H1 (cell line): Measurements from ENCODE around the gene INO80C. TPM values are rescaled to one million over a fixed set of nuclear protein-coding genes. Genes with fewer than 3 reads are reported as not detected.

Experiments
- BRCA1 ChIP-seq: IDR thresholded peaks from 2 replicates; pipeline ENCODE4 v1.6.1; 2012; ENCODE audit warnings: low read depth, low read length, improper control_type of control experiment
- CEBPB ChIP-seq: IDR thresholded peaks from 2 replicates; pipeline ENCODE4 v1.6.1; 2012; ENCODE audit warnings: low read depth, low read length
- CREB1 ChIP-seq: IDR thresholded peaks from 2 replicates; pipeline ENCODE4 v1.6.1; 2012; ENCODE audit warnings: inconsistent platforms
- NANOG ChIP-seq: IDR thresholded peaks from 2 replicates; pipeline ENCODE4 v1.6.1; 2011; ENCODE audit warnings: low read length, low read depth, mild to moderate bottlenecking, inconsistent platforms; ENCODE audit not compliant: insufficient read depth, poor library complexity, severe bottlenecking
- POLR2A ChIP-seq, 2 experiments: IDR thresholded peaks; 1 replicate in 1 of 2; 2 replicates in 1 of 2; pipeline ENCODE4 v1.6.1; 2011; ENCODE audit warnings: low read depth in 2 of 2, low read length in 2 of 2, mild to moderate bottlenecking in 2 of 2; ENCODE audit errors: control extremely low read depth in 1 of 2
- RAD21 ChIP-seq, 2 experiments: IDR thresholded peaks in 1 of 2; conservative IDR thresholded peaks in 1 of 2; 2 replicates each; pipeline ENCODE4 v1.6.1; 2011; ENCODE audit warnings: low read depth in 2 of 2, low read length in 2 of 2, improper control_type of control experiment in 1 of 2, inconsistent platforms in 1 of 2, mild to moderate bottlenecking in 1 of 2, moderate library complexity in 1 of 2
- RNF2 ChIP-seq: fragments of 200-900, 300-1000 bp; sonication (generic); IDR thresholded peaks from 2 replicates; pipeline ENCODE4 v1.7.1; 2016; ENCODE audit warnings: borderline replicate concordance, low read depth, mild to moderate bottlenecking, antibody characterized with exemption, low read length; ENCODE audit not compliant: poor library complexity, severe bottlenecking; ENCODE audit errors: missing control alignments
- polyA plus RNA-seq, 7 experiments: library from polyadenylated mRNA; depleted of rRNA in 3 of 7; stranded (reverse) in 5 of 7; unstranded in 2 of 7; fragments of >200 nt in 5 of 7; fragments of 200-250 nt in 2 of 7; gene quantifications; 1 replicate in 5 of 7; 2 replicates in 1 of 7; 4 replicates in 1 of 7; pipeline versions ENCODE4 v1.2.1 to v1.2.3, GENCODE V29; 2011 to 2013; ENCODE audit warnings: missing spikeins in 2 of 7, mixed read lengths in 2 of 7
- total RNA-seq: library from RNA; stranded (reverse); fragmentation: NEBNext Ultra II Directional; extraction: Animal tissue kit (Norgen Biotek cat#: 25700); gene quantifications from 2 replicates; pipeline ENCODE4 v1.2.1, GENCODE V29; 2021
- TF ChIP-seq, protein P1 (sequence below): fragments of 300-600 bp; sonication (generic); IDR thresholded peaks from 2 replicates; pipeline ENCODE4 v1.7.1; 2012; ENCODE audit warnings: low read length, moderate library complexity, mild to moderate bottlenecking, inconsistent platforms; ENCODE audit not compliant: insufficient replicate concordance
- TF ChIP-seq, protein P2 (sequence below): IDR thresholded peaks from 2 replicates; pipeline ENCODE4 v1.6.1; 2012; ENCODE audit warnings: inconsistent platforms
- TF ChIP-seq, protein P3 (sequence below): IDR thresholded peaks from 2 replicates; pipeline ENCODE4 v1.6.1; 2012; ENCODE audit warnings: low read length, inconsistent platforms

INO80C gene
- total and polyA plus RNA-seq, 2 of the 8 experiments (the other 6 are each of a cell fraction or from before 2014, with no cell fraction given): 30.1 to 48.9 TPM

DNA sequence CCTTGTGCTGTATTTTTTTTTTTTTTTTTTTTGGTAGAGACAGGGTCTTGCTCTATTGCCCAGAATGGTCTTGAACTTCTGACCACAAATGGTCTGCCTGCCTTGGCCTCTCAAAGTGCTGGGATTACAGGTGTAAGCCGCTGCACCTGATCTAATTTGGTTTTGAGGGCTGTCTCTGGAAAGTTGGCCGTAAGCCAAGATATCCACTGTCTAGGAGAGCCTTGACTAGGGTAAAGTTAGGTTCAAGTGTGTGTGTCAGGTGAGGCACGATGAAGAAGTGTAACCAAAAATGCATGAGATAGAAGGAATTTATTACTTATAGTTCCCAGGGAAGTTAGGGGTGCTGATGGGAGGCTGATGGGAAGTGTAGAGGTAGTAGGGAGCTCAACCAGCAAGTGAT lies 46.7 kb downstream of the INO80C start (continued):
- TF ChIP-seq, protein P1, sequence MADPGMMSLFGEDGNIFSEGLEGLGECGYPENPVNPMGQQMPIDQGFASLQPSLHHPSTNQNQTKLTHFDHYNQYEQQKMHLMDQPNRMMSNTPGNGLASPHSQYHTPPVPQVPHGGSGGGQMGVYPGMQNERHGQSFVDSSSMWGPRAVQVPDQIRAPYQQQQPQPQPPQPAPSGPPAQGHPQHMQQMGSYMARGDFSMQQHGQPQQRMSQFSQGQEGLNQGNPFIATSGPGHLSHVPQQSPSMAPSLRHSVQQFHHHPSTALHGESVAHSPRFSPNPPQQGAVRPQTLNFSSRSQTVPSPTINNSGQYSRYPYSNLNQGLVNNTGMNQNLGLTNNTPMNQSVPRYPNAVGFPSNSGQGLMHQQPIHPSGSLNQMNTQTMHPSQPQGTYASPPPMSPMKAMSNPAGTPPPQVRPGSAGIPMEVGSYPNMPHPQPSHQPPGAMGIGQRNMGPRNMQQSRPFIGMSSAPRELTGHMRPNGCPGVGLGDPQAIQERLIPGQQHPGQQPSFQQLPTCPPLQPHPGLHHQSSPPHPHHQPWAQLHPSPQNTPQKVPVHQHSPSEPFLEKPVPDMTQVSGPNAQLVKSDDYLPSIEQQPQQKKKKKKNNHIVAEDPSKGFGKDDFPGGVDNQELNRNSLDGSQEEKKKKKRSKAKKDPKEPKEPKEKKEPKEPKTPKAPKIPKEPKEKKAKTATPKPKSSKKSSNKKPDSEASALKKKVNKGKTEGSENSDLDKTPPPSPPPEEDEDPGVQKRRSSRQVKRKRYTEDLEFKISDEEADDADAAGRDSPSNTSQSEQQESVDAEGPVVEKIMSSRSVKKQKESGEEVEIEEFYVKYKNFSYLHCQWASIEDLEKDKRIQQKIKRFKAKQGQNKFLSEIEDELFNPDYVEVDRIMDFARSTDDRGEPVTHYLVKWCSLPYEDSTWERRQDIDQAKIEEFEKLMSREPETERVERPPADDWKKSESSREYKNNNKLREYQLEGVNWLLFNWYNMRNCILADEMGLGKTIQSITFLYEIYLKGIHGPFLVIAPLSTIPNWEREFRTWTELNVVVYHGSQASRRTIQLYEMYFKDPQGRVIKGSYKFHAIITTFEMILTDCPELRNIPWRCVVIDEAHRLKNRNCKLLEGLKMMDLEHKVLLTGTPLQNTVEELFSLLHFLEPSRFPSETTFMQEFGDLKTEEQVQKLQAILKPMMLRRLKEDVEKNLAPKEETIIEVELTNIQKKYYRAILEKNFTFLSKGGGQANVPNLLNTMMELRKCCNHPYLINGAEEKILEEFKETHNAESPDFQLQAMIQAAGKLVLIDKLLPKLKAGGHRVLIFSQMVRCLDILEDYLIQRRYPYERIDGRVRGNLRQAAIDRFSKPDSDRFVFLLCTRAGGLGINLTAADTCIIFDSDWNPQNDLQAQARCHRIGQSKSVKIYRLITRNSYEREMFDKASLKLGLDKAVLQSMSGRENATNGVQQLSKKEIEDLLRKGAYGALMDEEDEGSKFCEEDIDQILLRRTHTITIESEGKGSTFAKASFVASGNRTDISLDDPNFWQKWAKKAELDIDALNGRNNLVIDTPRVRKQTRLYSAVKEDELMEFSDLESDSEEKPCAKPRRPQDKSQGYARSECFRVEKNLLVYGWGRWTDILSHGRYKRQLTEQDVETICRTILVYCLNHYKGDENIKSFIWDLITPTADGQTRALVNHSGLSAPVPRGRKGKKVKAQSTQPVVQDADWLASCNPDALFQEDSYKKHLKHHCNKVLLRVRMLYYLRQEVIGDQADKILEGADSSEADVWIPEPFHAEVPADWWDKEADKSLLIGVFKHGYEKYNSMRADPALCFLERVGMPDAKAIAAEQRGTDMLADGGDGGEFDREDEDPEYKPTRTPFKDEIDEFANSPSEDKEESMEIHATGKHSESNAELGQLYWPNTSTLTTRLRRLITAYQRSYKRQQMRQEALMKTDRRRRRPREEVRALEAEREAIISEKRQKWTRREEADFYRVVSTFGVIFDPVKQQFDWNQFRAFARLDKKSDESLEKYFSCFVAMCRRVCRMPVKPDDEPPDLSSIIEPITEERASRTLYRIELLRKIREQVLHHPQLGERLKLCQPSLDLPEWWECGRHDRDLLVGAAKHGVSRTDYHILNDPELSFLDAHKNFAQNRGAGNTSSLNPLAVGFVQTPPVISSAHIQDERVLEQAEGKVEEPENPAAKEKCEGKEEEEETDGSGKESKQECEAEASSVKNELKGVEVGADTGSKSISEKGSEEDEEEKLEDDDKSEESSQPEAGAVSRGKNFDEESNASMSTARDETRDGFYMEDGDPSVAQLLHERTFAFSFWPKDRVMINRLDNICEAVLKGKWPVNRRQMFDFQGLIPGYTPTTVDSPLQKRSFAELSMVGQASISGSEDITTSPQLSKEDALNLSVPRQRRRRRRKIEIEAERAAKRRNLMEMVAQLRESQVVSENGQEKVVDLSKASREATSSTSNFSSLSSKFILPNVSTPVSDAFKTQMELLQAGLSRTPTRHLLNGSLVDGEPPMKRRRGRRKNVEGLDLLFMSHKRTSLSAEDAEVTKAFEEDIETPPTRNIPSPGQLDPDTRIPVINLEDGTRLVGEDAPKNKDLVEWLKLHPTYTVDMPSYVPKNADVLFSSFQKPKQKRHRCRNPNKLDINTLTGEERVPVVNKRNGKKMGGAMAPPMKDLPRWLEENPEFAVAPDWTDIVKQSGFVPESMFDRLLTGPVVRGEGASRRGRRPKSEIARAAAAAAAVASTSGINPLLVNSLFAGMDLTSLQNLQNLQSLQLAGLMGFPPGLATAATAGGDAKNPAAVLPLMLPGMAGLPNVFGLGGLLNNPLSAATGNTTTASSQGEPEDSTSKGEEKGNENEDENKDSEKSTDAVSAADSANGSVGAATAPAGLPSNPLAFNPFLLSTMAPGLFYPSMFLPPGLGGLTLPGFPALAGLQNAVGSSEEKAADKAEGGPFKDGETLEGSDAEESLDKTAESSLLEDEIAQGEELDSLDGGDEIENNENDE: no peak
- TF ChIP-seq RNF2 (no peak), NANOG (no peak), BRCA1 (no peak), RAD21 (IDR thresholded peaks at IDR 0.05 in 1 of 2, conservative IDR thresholded peaks at IDR 0.05 in 1 of 2; ENCODE audit: low read depth in 2 of 2, low read length in 2 of 2) (no peak), POLR2A (IDR thresholded peaks at IDR 0.05; ENCODE audit: control extremely low read depth in 1 of 2, low read depth in 2 of 2, low read length in 2 of 2) (no peak), CEBPB (no peak), CREB1 (no peak)
- TF ChIP-seq, protein P2, sequence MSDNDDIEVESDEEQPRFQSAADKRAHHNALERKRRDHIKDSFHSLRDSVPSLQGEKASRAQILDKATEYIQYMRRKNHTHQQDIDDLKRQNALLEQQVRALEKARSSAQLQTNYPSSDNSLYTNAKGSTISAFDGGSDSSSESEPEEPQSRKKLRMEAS: no peak
- TF ChIP-seq, protein P3, sequence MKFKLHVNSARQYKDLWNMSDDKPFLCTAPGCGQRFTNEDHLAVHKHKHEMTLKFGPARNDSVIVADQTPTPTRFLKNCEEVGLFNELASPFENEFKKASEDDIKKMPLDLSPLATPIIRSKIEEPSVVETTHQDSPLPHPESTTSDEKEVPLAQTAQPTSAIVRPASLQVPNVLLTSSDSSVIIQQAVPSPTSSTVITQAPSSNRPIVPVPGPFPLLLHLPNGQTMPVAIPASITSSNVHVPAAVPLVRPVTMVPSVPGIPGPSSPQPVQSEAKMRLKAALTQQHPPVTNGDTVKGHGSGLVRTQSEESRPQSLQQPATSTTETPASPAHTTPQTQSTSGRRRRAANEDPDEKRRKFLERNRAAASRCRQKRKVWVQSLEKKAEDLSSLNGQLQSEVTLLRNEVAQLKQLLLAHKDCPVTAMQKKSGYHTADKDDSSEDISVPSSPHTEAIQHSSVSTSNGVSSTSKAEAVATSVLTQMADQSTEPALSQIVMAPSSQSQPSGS: no peak
